ENCODE measurements around the gene APBA3.

Gene APBA3, protein sequence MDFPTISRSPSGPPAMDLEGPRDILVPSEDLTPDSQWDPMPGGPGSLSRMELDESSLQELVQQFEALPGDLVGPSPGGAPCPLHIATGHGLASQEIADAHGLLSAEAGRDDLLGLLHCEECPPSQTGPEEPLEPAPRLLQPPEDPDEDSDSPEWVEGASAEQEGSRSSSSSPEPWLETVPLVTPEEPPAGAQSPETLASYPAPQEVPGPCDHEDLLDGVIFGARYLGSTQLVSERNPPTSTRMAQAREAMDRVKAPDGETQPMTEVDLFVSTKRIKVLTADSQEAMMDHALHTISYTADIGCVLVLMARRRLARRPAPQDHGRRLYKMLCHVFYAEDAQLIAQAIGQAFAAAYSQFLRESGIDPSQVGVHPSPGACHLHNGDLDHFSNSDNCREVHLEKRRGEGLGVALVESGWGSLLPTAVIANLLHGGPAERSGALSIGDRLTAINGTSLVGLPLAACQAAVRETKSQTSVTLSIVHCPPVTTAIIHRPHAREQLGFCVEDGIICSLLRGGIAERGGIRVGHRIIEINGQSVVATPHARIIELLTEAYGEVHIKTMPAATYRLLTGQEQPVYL

DNA sequence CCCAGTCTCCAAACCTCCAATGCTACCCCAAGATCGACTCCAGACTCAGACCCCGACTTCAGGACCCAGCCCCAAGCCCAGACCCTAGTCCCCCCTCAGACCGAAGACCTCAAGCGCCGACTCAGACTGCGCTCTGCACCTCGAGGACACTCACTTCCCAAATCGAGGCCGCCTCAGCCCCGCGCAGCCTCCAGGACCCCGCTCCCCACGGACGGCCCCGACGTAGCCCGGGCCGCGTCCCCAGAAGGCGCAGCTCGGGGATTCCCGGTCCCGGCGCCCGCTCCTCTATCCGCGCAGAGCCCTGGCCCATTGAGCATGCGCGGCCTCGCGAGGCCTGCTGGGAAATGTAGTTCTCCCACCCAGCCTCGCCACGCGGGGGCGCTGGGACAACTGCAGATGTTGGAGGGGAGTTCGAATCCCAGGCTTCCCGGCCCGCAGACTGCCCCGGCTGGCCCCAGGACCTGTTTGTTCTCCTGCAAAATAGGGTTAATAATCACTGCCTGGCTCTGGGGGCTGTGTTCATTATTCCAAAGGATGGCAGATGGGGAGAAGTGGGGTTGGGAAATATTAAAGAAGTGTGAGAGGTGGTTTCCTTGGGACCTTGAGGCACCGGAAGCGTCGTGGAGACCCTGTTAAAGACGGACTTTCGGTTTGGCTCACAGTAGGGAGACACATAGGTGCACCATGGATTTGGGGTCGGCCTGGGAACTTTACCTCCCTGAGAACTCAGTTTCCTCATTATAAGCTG, at the start of gene APBA3:
TSS of gene APBA3 (minus strand) at position 311 of the 748 bp plus-strand sequence. CDS start 1,428 bp downstream, outside the sequence.
- DNase-seq (ENCODE audit: low spot score) = peak; percentile 87

DNA sequence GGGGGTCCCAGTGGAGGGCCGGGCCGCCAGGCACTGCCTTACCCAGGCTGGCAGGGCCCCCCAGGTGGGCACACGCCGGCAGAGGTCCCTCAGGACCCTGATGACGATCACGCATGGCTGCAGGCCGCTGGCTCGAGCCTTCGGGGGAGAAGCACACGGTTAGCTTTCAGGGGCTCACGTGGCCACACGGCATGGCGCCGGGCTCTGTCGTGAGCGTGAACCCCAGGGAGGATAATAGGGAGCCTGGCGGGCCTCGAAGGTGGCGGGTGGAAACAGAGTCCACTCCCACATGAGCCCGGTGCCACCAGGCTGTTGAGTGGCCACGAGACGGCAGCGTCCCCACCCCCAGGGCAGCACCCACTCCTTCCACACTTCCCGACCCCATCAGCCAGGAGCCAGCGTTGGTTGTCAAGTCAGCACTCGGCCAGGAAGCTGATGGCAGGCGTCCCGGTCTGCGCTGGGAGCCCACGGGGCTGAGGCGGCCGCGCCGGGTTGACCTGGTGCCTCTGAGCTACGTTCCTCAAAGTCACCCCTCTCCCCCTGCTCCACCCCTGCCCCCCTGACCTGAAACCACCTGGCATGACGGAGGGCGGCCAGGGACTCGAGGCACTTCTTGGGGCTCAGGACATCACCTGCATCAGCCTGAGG, 49.3 kb upstream of the APBA3 start:
- DNase-seq (ENCODE audit: low spot score) = no peak

DNA sequence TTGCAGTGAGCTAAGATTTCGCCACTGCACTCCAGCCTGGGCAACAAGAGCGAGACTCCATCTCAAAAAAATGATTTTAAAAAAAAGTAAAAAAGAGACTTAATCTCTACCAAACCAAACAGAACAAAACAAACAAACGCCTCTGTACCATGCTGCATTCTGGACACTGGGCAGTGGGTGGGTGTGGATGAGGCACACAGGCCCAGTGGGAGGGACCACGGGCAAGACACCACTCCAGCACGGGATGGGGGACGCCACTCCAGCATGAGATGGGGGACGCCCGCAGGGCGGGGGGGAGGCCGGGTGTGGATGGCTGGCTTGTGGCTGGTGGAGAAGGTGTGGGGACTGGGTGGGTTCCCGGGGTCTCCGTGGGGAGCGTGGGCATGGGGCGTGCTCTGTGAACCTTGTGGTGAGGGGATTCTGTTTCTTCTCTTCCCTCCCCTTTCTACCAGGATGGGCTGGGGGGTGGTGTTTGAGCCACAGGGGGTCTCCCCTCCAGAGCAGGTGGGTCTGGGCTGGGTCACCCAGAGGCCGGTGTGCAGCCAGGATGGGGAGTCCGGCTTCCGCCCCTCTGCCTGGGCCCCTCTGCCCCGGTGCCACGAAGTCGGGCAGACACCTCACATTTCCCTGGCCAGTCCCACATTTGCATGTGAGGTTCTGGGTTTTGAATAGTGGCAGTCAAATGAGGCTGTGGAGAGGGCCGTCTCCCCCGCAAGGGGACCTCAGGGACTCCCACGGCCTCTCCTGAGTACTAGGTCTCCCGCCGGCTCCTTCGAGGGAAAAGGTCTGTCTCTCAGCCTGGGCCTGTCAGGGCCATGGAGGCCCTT, 48.6 kb upstream of the APBA3 start:
- DNase-seq (ENCODE audit: low spot score) = no peak

DNA sequence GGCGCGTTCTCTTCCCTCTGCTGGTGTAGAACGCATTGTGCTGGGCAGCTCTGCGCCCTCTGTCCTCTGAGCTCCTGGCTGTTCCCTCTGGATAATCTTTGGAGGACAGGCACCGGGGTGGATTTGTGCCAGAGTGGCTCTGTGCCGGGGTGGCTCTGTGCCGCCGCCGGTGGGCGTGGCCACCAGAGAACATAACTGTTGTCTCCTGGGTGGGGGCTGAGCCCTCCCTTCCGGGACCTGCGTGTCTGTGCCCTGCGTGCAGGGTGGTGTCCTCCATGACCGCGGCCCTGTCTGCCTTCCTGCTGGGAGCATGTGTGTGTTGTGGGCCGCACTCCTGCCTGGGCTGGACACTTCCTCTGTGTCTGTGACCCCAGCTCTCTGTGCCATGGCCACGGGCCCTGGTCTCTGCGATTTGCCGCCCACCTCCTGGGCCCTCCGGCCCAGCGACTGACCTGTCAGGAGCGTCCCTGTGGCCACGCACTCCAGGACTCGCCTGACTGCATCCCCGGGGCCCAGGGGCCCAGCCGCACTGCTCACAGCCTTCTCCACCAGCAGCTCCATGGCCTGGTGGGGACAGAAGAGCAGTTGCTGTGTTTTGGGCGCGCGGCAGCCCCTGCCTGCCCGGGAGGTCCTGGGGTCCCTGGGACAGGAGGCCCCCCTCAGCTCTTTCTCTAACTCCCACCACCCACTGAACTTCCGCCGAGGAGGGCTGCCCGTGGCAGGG, 47.1 kb upstream of the APBA3 start:
- no peak for DNase-seq (ENCODE audit: low spot score)

DNA sequence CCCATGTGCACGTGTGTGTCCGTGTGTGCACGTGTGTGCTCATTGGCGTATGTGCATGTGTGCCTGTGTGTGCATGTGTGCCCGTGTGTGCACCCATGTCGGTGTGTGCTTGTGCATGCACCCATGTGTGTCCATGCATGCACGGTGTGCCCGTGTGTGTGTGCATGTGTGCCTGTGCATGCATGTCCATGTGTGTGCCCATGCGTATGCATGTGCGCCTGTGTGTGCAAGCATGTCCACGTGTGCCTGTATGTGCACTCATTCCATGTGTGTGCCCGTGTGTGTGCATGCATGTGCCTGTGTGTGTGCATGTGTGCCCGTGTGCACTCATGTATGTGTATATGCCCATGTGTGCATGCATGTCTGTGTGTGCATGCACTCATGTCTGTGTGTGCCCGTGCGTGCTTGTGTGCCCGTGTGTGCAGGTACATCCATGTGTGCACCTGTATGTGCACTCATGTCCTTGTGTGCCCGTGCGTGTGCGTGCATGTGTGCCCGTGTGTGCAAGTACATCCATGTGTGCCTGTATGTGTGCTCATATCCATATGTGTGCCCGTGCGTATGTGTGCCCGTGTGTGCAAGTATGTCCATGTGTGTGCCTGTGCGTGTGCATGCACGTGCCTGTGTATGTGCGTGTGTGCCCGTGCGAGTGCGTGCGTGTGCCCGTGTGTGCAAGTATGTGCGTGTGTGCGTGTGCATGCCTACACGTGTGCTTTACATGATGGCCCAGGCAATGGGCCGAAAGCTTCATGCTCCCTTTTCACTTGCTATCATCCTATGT, 46.3 kb upstream of the APBA3 start:
- no peak for DNase-seq (ENCODE audit: low spot score)

DNA sequence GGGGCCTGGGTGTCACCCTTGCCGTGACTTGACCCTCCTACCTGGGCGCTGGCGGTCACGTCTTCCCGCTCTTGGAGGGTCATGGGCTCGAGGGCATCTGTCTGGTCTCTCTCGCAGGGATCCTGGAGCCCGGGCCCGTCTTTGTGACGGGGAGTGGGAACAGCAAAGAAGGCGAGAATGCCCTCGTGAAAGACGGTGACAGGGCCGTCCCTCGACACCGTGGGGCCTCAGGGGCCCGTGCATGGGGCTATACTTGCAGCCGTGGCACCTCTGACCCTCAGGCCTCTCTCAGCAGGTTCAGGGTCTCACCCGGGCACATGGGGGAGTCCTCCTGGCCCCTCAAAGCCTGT, 45.6 kb upstream of the APBA3 start:
- no peak for DNase-seq (ENCODE audit: low spot score)

DNA sequence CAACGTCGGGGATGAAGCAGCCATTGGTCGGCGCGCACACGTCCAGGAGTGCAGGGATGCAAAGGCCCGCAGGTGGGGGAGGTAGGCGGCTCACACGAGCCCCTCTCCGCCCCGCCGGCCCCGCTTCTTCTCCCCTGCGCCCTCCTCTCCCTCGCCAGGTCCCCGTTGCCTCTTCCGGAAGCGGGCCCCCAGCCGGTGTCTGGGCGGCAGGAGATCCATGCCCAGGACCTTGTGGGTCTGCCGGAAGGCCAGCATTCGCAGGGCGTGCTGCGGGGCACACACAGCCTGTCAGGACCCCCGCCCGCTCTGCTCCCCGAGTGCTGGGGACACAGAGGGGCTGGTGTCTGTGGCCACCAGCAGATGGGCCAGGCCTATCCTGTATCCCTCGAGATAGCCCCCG, 44.4 kb upstream of the APBA3 start:
- DNase-seq (ENCODE audit: low spot score) = no peak

DNA sequence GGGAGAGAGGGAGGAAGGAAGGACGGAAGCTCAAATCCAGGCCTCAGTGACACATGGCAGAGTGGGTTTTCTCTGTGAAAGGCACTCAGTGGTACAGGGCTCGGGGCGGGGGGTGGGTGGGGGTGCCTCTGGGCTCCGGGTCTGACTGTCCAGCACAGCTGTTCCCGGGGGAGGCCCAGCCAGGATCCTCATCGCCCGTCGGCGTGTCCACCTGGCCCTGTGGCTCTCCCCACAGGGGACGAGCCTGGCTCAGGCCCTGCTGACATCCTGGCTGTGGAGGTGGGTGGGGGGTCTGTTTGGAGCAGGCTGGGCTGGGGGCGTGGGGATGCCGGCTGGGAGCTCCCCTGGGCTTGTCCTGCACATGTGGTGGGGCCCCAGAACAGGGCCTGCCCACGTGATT, 42.9 kb upstream of the APBA3 start:
- DNase-seq (ENCODE audit: low spot score) = no peak

DNA sequence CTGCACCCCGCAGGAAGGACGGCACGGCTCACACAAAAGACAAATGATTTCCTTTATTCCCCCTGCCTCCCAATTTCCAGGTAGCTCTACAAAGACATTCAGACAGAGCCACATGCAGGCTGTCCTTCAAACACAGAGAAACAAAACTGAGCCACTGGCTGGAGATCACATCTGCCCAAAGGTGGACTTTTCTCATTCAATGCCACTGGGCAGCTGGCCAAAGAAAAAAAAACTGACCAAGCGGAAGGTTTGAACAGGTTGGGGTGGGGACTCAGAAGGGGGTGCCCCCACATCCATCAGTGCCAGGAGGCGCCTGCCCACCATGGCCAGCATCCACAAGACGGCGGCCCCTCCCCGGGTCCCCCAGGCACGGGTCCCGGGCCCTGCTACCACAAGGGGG, 42.5 kb upstream of the APBA3 start:
- DNase-seq (ENCODE audit: low spot score) = no peak

DNA sequence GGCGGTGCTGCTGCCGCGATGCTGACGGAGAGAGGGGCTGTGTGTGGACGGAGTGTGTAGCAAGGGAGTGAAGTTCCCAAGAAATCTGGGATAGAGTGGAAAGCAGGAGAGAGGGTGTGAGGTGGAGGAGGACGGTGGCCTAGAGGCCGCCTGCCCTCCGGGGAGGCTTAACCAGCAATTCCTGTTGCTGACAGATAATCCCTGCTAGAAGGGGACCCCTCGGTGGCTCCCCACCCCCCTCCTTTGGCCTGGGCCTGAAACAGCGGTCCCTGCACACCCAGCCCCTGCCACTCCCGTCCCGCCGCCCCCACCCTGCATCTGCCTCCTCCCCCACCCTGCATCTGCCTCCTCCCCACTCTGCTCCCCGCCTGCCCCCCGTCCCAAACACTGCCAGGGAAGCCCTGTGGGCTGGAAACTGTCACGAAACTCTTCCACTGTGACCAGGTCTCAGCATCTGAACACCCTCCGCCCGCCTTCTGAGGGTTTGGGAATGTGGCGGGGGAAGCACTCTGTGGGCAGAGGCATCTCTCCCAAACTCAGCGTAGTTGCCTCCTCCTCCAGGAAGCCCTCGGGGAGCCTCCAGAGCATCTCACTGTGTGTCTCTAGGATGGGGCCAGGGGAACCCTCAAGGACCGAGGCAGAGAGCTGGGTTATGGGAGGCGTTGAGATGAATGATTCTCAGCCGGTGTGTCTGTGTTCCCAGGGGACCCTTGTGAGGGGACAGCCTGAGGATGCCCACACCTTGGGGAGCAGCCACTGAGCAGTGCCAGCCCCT, 41.8 kb upstream of the APBA3 start:
- DNase-seq (ENCODE audit: low spot score) = no peak

DNA sequence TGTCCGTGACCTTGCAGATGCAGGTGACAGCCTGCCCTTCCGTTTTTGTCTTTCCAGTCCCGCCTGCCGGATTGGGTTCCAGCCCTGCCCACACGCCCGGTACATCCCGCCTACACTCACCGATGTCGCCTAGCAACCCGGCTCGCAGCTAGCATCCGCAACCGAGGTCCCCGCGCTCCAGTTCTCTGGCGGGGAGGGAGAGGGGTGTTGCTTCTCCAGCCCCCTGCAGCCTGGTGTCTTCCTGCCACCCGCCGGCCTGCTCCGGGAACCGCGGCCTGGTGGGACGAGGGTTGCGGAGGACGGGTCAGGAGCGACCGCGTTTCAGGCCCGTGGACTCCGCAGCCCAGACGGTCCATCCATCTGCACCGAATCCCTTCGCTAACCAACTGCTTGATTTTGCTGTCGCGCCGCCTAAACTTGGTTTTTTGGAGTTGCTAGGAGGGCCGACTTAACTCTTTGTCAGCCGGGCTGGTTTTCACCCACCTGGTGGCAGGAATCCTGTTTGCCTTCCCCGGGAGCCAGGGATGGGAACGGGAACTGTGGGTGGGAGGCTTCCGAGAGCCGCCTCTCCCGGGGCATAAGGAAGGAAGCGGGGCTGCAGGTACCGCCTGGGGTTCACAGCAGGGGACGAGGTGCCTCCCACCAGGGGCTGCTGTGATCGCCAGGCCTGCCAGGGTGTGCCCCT, 40.1 kb upstream of the APBA3 start:
- DNase-seq (ENCODE audit: low spot score) = peak; percentile 48

DNA sequence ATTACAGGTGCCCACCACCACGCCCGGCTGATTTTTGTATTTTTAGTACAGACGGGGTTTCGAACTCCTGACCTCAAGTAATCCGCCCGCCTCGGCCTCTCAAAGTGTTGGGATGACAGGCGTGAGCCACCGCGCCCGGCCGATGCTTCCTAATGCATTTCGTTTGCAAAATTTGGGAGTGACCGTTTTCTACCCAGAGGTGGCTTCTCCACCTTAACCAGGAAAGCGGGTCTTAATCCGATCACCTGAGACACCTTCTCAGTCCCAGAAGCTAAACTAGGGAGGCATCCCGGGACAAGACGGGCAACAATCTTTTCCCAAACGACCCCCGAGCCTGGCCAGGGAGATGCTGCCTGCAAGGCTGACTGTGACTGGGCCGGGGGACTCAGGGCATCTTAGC, 39.5 kb upstream of the APBA3 start:
- no peak for DNase-seq (ENCODE audit: low spot score)

DNA sequence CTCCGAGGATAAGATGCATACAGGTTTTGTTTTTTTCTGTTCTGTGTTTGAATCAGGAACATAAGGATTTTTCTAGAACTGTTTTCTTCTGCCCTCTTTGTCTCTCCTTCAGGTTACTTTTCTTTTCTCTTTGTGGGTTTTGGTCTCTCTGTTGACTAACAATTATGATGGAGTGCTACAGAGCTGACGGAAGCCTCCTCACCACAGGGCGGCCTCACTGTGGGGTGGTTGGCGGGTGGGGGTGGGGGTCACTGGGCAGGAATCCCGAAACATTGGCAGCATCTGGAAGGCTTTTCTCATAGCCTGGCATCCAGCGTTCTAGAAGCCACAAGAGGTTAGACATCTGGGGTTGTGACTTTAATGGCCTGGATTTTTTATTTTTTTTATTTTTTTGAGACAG, 36.6 kb upstream of the APBA3 start:
- DNase-seq (ENCODE audit: low spot score) = no peak

DNA sequence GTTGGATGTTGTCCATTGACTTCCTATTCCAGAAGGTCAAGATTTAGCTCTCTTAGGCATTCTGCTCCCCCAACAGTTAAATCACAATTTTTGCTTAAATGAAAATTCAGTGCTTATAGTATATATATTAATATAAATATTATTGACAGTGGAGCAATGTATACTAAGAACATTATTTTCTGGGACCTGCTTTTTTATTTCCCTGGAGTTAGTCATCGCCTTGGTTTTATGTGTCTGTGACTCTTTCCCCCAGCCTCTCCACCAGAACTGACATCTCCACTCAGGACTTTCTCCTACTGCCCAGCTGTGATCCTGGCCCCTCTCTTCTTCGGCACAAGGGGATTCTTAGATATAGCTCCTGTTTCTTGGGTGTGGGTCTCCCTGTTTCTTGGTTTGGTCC, 34.9 kb upstream of the APBA3 start:
- no peak for DNase-seq (ENCODE audit: low spot score)

DNA sequence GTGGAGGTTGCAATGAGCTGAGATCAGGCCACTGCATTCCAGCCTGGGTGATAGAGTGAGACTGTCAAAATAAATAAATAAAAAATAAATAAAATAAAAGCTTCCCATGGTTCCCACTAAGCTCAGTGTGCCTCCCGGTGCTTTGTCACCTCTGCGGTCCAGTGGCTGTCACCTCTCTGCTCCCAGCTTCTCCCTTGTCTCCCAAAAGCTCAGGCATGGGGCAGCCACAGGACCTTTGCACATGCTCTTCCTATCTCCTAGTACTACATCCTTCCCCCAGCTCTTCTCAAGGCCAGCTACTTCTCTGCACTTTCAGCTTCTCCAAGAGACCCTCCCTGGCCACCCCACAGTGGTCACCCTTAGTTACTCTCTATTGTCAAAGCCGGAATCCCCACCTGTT, 32.3 kb upstream of the APBA3 start:
- no peak for DNase-seq (ENCODE audit: low spot score)

DNA sequence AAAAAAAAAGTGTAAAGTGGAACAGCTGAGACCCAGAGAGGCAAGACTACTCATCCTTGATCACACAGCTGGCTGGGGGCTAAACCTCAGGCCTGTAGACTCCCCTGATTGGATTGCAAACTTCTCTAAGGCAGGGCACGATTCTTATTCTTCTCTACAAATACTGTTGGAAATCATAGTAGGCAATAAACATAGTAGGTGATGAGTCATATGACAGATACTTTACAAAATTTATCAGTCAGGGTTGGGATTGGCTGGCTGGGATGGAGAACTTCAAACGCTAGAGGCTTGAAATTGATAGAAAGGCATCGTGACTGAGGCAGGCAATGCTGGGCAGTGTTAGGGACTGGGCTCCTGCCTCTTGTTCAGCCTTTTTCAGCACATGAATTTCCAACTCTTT, 30.6 kb upstream of the APBA3 start:
- DNase-seq (ENCODE audit: low spot score) = no peak

DNA sequence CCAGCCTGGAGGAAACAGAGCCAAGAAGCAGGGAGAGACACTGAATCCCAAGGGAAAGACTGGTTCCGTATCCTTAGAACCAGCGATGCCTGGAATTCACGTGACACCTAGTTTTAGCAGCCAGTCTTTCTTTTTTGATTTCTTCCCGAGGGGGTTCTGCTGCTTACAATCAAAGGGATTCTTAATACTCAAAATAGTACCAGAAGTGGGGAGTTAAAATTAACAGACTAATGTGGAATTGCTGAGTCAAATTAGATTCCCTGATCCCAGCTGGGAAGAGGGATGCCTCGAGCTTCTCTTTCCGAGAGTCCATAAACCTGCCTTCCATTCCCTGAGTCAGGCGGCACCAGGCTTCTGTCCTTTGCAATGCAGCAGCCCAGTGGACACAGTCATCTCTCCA, 29.4 kb upstream of the APBA3 start:
- DNase-seq (ENCODE audit: low spot score) = no peak

DNA sequence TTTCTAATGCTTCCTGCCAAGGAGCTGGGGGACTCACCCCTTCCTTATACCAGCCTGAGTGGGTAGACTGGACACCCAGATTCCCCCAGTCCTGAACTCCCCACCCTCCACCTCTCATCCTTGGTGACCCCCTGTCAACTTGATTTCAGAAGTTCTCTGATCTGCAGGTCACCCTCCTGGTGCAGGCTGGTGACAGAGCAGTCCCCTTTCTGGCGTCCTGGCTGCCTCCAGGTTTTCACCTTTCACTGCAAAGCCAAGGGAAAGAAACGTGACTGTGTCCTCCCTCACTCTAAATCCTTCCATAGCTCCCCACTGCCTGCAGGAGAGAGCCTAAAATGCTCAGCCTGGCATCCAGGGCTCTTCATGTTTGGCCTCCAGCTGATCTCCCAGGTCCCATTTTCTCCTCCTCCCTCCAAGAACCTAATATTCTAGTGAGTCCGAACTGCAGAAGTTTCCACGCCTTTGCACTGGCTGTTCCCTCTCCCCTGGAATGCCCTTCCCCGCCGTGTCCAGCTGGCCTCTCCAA, 28.8 kb upstream of the APBA3 start:
- no peak for DNase-seq (ENCODE audit: low spot score)

Data from putamen (tissue), 1 donor.